ENCODE measurements around the gene UROS. TPM values are rescaled to one million over a fixed set of nuclear protein-coding genes. Genes with fewer than 3 reads are reported as not detected.

The UROS gene
- total RNA-seq, 4 donors from 2014 or later: 24.6 to 39.3 (median 32.4) TPM

- in situ Hi-C loops (cut with MboI; ENCODE audit: low pct_ligation_motif_present in 1 of 4, low pct_unique_long_range_greater_than_20kb in 1 of 4, low sequenced_read_pairs in 3 of 4): no loop called here
These were observed 40.4 kb downstream of the UROS start for GRCh38 chr10:125782616-125783015.

DNA sequence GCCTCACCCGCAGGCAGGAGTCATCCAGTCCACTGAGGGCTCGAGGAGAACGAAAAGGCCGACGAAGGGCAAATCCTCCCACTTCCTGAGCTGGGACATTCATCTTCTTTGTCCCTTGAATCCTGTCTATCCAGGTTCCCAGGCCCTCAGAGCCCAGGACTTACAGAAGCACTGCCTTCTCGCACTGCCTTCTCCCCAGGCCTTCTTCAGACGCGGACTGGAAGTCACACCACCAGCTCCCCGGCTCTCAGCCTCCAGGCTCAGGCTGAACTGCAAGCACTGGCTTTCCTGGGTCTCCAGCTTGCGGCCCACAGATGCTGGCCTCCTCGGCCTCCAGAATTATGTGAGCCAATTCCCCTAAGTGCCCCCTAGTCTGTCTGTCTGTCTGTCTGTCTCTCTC lies 41.0 kb downstream of the UROS start:
- TF ChIP-seq EP300 (IDR thresholded peaks at IDR 0.05; ENCODE audit: low read depth): no peak
- TF ChIP-seq POLR2AphosphoS5 (IDR thresholded peaks at IDR 0.05): no peak
- no peak for TF ChIP-seq CTCF (IDR thresholded peaks at IDR 0.05)
- TF ChIP-seq POLR2A (IDR thresholded peaks at IDR 0.05): no peak
- no peaks in the 10 kb centered on the region for H3K9me3 ChIP-seq
- no peak for DNase-seq
- no peaks in the 10 kb centered on the region for H3K27me3 ChIP-seq
- no peaks in the 10 kb centered on the region for H3K4me1 ChIP-seq
- H3K36me3 ChIP-seq: no peaks in the 10 kb centered on the region
- WGBS, 2 donors (ENCODE audit: low coverage in 1 of 2): 86 to 90% methylated on average over 5 to 11 of the region's 11 CpGs
- no peak overlapping the region for H3K27ac ChIP-seq
- in situ Hi-C loops (cut with MboI; ENCODE audit: low pct_ligation_motif_present in 1 of 4, low pct_unique_long_range_greater_than_20kb in 1 of 4, low sequenced_read_pairs in 3 of 4): no loop called here
- no peak overlapping the region for H3K4me3 ChIP-seq
- intact Hi-C loops (cut with DNase I; ENCODE audit: low total_unique reads): no loop called here

More at GRCh38 chr10:125782616-125783015, 40.4 kb downstream of the UROS start:
- no peaks in the 10 kb centered on the region for H3K9me3 ChIP-seq
- WGBS, 2 donors (ENCODE audit: low coverage in 1 of 2): 91 to 100% methylated on average over 2 to 11 of the region's 11 CpGs
- no peak for DNase-seq
- no peaks in the 10 kb centered on the region for H3K36me3 ChIP-seq
- intact Hi-C loops (cut with DNase I; ENCODE audit: low total_unique reads): no loop called here
- no peak overlapping the region for H3K27ac ChIP-seq
- TF ChIP-seq POLR2A (IDR thresholded peaks at IDR 0.05) (no peak), CTCF (IDR thresholded peaks at IDR 0.05) (no peak)
- no peak overlapping the region for H3K4me3 ChIP-seq
- H3K27me3 ChIP-seq: no peaks in the 10 kb centered on the region
- H3K4me1 ChIP-seq: no peaks in the 10 kb centered on the region

DNA sequence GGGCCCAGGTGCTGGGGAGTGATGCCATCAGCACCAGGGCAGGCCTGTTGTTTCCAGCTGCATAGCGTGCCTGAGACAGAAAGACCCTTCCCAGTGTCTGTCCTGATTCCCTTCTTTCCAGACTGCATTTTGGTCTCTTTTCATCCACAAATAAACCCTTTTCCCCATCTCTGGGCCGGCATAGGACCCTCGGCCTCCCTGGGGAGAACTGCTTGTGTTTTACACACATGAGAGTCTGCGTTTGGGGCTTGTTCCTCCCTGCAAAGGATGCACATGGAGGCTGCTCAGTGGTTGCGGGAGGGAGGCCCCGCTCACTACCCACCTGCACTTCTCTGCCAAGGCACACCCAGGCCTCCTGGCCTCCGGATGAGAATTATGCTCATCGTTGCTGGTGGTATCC lies 41.7 kb downstream of the UROS start:
- H3K4me3 ChIP-seq: no peak overlapping the region
- in situ Hi-C loops (cut with MboI; ENCODE audit: low pct_ligation_motif_present in 1 of 4, low pct_unique_long_range_greater_than_20kb in 1 of 4, low sequenced_read_pairs in 3 of 4): no loop called here
- no peak for DNase-seq
- H3K36me3 ChIP-seq: no peaks in the 10 kb centered on the region
- no peaks in the 10 kb centered on the region for H3K27me3 ChIP-seq
- intact Hi-C loops (cut with DNase I; ENCODE audit: low total_unique reads): no loop called here
- H3K9me3 ChIP-seq: no peaks in the 10 kb centered on the region
- no peak overlapping the region for H3K27ac ChIP-seq
- no peak for TF ChIP-seq CTCF (IDR thresholded peaks at IDR 0.05)
- no peak for TF ChIP-seq EP300 (IDR thresholded peaks at IDR 0.05; ENCODE audit: low read depth)
- no peak for TF ChIP-seq POLR2A (IDR thresholded peaks at IDR 0.05)
- TF ChIP-seq POLR2AphosphoS5 (IDR thresholded peaks at IDR 0.05): no peak
- H3K4me1 ChIP-seq: no peaks in the 10 kb centered on the region
- WGBS, 2 donors (ENCODE audit: low coverage in 1 of 2): 88 to 95% methylated on average over 4 to 7 of the region's 8 CpGs

DNA sequence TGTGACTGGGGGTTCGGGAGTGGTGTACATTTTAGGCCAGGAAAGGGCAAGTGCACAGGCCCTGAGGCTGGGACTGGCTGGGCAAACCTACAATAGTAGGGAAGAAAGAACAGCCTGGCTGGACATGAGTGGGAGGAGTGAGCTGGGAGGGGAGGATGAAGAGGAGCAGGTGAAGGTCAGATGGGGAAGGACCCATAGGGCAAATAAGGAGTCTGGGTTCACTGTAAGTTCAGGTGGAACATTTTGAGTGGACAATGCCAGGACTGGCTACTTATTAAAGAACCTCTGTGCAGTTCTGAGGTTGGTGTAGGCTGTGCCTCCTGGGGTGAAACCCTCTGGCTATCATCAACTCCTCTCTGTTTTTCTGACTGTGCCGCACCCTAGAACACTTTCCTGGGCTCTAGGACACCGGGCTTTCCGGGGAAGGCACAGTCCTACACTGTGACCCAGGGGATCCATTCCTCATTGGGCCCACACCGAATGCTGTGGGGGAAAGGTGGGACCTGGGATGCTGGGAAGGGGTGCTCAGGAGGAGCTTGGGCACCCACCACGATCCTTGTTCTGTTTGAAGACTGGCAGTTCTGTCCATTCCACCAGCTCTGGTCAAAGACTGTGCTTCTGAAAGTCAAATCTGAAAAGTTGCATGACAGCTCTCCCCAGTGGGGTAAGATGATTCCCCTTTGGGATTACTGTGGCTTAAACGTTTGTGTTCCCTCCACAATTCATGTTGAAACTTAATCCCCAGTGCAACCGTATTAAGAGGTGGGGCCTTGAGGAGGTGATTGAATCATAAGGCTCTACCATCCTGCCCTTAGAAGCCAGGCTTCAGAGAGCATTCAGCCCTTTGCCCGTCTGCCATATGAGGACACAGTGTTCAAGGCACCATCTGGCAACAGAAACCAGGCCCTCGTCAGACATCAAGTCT lies 43.4 kb downstream of the UROS start:
- TF ChIP-seq POLR2A (IDR thresholded peaks at IDR 0.05): no peak
- TF ChIP-seq POLR2AphosphoS5 (IDR thresholded peaks at IDR 0.05): no peak
- no peak for TF ChIP-seq CTCF (IDR thresholded peaks at IDR 0.05)
- TF ChIP-seq EP300 (IDR thresholded peaks at IDR 0.05; ENCODE audit: low read depth): no peak
- 82 to 83% methylated on average over 6 to 10 of the region's 10 CpGs for WGBS, 2 donors (ENCODE audit: low coverage in 1 of 2)

More for the DNA sequence above, 43.4 kb downstream of the UROS start:
- Histone ChIP-seq H3K4me3 (no peak overlapping the region), H3K36me3 (no peaks in the 10 kb centered on the region), H3K27me3 (no peaks in the 10 kb centered on the region), H3K9me3 (no peaks in the 10 kb centered on the region), H3K27ac (no peak overlapping the region), H3K4me1 (no peaks in the 10 kb centered on the region)
- in situ Hi-C loops (cut with MboI; ENCODE audit: low pct_ligation_motif_present in 1 of 4, low pct_unique_long_range_greater_than_20kb in 1 of 4, low sequenced_read_pairs in 3 of 4): no loop called here
- intact Hi-C loops (cut with DNase I; ENCODE audit: low total_unique reads): no loop called here
- DNase-seq: no peak

Measured in transverse colon (tissue), 4 donors.